K562 (cell line): ENCODE measurements around the gene CISD3. TPM values are rescaled to one million over a fixed set of nuclear protein-coding genes. Genes with fewer than 3 reads are reported as not detected.

Source experiments
- CBX2 ChIP-seq: fragments of 200-600 bp; sonication (generic); IDR thresholded peaks from one replicate; pipeline ENCODE4 v1.6.1; 2012; ENCODE audit warnings: mild to moderate bottlenecking, low read length, inconsistent platforms; ENCODE audit not compliant: insufficient read depth, poor library complexity, severe bottlenecking
- CTBP1 ChIP-seq: fragments of 450-650 bp; IDR thresholded peaks from 2 replicates; pipeline ENCODE4 v1.6.1; 2016; ENCODE audit warnings: borderline replicate concordance
- EHMT2 ChIP-seq: fragments of 450-650 bp; IDR thresholded peaks from 2 replicates; pipeline ENCODE4 v1.6.1; 2018; ENCODE audit warnings: antibody characterized with exemption
- ELF1 ChIP-seq: fragments of 200-800 bp; sonication (Bioruptor generic); IDR thresholded peaks from 2 replicates; pipeline ENCODE4 v1.6.1; 2016; ENCODE audit warnings: missing genetic modification characterization, missing compliant biosample characterization
- EWSR1 ChIP-seq: fragments of 450-650 bp; IDR thresholded peaks from 2 replicates; pipeline ENCODE4 v1.6.1; 2018; ENCODE audit warnings: borderline replicate concordance, mild to moderate bottlenecking, low read depth, moderate library complexity; ENCODE audit not compliant: partially characterized antibody
- FIP1L1 ChIP-seq: fragments of 200-400 bp; formaldehyde crosslinking; IDR thresholded peaks from 2 replicates; pipeline ENCODE4 v1.6.1; 2018; ENCODE audit warnings: mild to moderate bottlenecking, low read depth, low read length; ENCODE audit not compliant: poor library complexity, severe bottlenecking
- FOSL1 ChIP-seq: fragments of 200-800 bp; sonication (Bioruptor generic); conservative IDR thresholded peaks from 2 replicates; pipeline ENCODE4 v1.6.1; 2016; ENCODE audit warnings: missing genetic modification characterization, missing compliant biosample characterization
- NCOA6 ChIP-seq: fragments of 450-650 bp; IDR thresholded peaks from 2 replicates; pipeline ENCODE4 v1.6.1; 2017; ENCODE audit warnings: mild to moderate bottlenecking
- NFRKB ChIP-seq: fragments of 450-650 bp; IDR thresholded peaks from 2 replicates; pipeline ENCODE4 v1.6.1; 2016; ENCODE audit warnings: low read depth
- PRMT5 ChIP-seq: sonication (generic); formaldehyde crosslinking; IDR thresholded peaks from 2 replicates; pipeline ENCODE4 v1.5.0; 2020; ENCODE audit warnings: missing genetic modification reagents
- RBFOX2 ChIP-seq: fragments of 200-400 bp; formaldehyde crosslinking; IDR thresholded peaks from 2 replicates; pipeline ENCODE4 v1.6.1; 2017; ENCODE audit warnings: low read depth, mild to moderate bottlenecking, low read length, moderate library complexity
- SIX5 ChIP-seq, 2 experiments: IDR thresholded peaks; 2 replicates each; pipeline ENCODE4 v1.6.1; 2011; ENCODE audit warnings: low read length in 2 of 2, borderline replicate concordance in 1 of 2, low read depth in 1 of 2, mild to moderate bottlenecking in 1 of 2, moderate library complexity in 1 of 2; ENCODE audit not compliant: insufficient read depth in 1 of 2
- ZFP1 ChIP-seq: fragments of 450-650 bp; formaldehyde crosslinking; IDR thresholded peaks from 2 replicates; pipeline ENCODE4 v1.4.0; 2020; ENCODE audit warnings: mild to moderate bottlenecking, mixed read lengths
- ZNF146 ChIP-seq: IDR thresholded peaks from one replicate; pipeline ENCODE4 v1.6.1; 2018; ENCODE audit warnings: missing compliant biosample characterization; ENCODE audit not compliant: unreplicated experiment
- ZNF780A ChIP-seq: fragments of 250-450 bp; sonication (Bioruptor Pico); IDR thresholded peaks from 2 replicates; pipeline ENCODE4 v1.5.0; 2021; ENCODE audit warnings: mild to moderate bottlenecking
- polyA plus RNA-seq, 8 experiments: library from polyadenylated mRNA; depleted of rRNA in 4 of 8; stranded (reverse) in 5 of 8; unstranded in 3 of 8; fragments of >200 nt; fragmentation: Nextera tagmentation in 2 of 8; fragmentation: Illumina TruSeq in 1 of 8; extraction: Ambion mirVana in 2 of 8; extraction: Trizol in 1 of 8; gene quantifications; 2 replicates each; pipeline versions ENCODE4 v1.2.1 to v1.2.3, GENCODE V29; 2011 to 2014; ENCODE audit warnings: inconsistent platforms in 1 of 8, missing spikeins in 1 of 8
- total RNA-seq, 7 experiments: library from RNA; depleted of rRNA in 6 of 7; stranded (reverse); fragments of >200 nt in 6 of 7; fragmentation: Illumina TruSeq in 2 of 7; extraction: Trizol in 2 of 7; gene quantifications; 2 replicates each; pipeline versions ENCODE4 v1.2.1 to v1.2.3, GENCODE V29; 2011 to 2021; ENCODE audit warnings: low replicate concordance in 1 of 7
- TF ChIP-seq, protein P1 (sequence below): fragments of 450-650 bp; formaldehyde crosslinking; conservative IDR thresholded peaks from 2 replicates; pipeline ENCODE4 v1.4.0; 2022; ENCODE audit warnings: mild to moderate bottlenecking, missing genetic modification characterization
- TF ChIP-seq, protein P2 (sequence below), 2 experiments: fragments of 450-650 bp; IDR thresholded peaks; 2 replicates each; pipeline ENCODE4 v1.6.1; 2016
- TF ChIP-seq, protein P3 (sequence below): fragments of 450-650 bp; IDR thresholded peaks from 2 replicates; pipeline ENCODE4 v1.6.1; 2014; ENCODE audit warnings: low read depth, mild to moderate bottlenecking, moderate library complexity, borderline replicate concordance
- TF ChIP-seq, protein P4 (sequence below): fragments of 250-450 bp; sonication (Bioruptor Pico); IDR thresholded peaks from 2 replicates; pipeline ENCODE4 v1.5.0; 2020; ENCODE audit warnings: mild to moderate bottlenecking
- TF ChIP-seq, protein P5 (sequence below): fragments of 450-650 bp; formaldehyde crosslinking; IDR thresholded peaks from 2 replicates; pipeline ENCODE4 v1.4.0; 2020; ENCODE audit warnings: mild to moderate bottlenecking, moderate library complexity

CISD3 gene
- total and polyA plus RNA-seq, 9 of the 15 experiments (the other 6 are each of a cell fraction or from before 2014, with no cell fraction given): 5.0 to 60.7 (median 15.7) TPM

DNA sequence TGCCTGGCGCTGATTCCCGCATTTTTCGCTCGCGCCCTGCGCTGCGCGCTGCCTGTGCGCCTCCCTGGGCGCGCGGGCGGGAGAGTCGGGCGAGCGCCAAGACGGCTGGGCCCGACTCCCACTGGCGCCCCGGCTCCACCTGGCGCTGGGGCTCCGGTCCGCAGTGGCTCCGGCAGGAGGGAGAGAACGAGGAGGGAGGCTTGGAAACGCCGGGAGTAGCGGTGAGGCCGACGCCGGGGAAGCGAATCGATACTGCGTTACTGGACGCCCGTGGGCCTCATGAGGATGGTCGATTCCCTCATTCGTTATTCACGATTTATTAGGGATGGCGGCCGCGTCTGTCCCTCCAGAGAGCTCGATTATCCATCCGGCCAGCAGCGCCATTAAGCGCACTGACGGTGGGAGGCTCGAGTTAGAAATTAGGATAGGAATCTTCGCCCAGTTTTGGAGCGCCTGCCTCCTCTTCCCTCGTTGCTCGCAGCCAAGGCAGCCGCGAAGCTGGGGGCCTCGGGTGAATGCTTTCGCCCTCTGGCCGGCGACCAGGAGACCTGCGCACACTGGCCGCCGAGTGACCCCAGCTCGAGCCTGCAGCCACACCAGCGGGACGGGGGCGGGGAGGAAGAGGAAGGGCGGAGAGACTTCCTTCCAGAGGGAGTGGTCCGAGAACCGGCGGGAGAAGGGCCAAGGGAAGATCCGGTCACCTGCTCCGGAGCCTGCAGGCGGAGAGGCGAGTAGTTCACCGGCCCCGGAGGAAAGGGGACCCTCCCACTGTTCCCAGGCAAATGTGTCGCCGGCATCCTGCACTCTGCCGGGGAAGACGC lies 19.3 kb downstream of the CISD3 start (continued):
- TF ChIP-seq NCOA6: no peak
- TF ChIP-seq ZNF780A (CRISPR knock-in tag): no peak
- TF ChIP-seq ZNF146: no peak
- TF ChIP-seq EWSR1: no peak
- TF ChIP-seq, protein P1, sequence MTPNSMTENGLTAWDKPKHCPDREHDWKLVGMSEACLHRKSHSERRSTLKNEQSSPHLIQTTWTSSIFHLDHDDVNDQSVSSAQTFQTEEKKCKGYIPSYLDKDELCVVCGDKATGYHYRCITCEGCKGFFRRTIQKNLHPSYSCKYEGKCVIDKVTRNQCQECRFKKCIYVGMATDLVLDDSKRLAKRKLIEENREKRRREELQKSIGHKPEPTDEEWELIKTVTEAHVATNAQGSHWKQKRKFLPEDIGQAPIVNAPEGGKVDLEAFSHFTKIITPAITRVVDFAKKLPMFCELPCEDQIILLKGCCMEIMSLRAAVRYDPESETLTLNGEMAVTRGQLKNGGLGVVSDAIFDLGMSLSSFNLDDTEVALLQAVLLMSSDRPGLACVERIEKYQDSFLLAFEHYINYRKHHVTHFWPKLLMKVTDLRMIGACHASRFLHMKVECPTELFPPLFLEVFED (CRISPR knock-in tag): 0 out of 2 replicates have a peak, but pooled peaks have one; percentile 46
- TF ChIP-seq PRMT5 (CRISPR knock-in tag): no peak
- no peak for TF ChIP-seq SIX5 (IDR thresholded peaks at IDR 0.05; ENCODE audit: borderline replicate concordance in 1 of 2, insufficient read depth in 1 of 2, low read depth in 1 of 2, low read length in 2 of 2)
- TF ChIP-seq, protein P2, sequence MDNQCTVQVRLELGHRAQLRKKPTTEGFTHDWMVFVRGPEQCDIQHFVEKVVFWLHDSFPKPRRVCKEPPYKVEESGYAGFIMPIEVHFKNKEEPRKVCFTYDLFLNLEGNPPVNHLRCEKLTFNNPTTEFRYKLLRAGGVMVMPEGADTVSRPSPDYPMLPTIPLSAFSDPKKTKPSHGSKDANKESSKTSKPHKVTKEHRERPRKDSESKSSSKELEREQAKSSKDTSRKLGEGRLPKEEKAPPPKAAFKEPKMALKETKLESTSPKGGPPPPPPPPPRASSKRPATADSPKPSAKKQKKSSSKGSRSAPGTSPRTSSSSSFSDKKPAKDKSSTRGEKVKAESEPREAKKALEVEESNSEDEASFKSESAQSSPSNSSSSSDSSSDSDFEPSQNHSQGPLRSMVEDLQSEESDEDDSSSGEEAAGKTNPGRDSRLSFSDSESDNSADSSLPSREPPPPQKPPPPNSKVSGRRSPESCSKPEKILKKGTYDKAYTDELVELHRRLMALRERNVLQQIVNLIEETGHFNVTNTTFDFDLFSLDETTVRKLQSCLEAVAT (IDR thresholded peaks at IDR 0.05): no peak
- TF ChIP-seq ELF1 (tag): no peak
- no peak for TF ChIP-seq FOSL1
- TF ChIP-seq, protein P3, sequence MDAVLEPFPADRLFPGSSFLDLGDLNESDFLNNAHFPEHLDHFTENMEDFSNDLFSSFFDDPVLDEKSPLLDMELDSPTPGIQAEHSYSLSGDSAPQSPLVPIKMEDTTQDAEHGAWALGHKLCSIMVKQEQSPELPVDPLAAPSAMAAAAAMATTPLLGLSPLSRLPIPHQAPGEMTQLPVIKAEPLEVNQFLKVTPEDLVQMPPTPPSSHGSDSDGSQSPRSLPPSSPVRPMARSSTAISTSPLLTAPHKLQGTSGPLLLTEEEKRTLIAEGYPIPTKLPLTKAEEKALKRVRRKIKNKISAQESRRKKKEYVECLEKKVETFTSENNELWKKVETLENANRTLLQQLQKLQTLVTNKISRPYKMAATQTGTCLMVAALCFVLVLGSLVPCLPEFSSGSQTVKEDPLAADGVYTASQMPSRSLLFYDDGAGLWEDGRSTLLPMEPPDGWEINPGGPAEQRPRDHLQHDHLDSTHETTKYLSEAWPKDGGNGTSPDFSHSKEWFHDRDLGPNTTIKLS: 0 out of 2 replicates have a peak, but pooled peaks have one; percentile 30
- TF ChIP-seq, protein P4, sequence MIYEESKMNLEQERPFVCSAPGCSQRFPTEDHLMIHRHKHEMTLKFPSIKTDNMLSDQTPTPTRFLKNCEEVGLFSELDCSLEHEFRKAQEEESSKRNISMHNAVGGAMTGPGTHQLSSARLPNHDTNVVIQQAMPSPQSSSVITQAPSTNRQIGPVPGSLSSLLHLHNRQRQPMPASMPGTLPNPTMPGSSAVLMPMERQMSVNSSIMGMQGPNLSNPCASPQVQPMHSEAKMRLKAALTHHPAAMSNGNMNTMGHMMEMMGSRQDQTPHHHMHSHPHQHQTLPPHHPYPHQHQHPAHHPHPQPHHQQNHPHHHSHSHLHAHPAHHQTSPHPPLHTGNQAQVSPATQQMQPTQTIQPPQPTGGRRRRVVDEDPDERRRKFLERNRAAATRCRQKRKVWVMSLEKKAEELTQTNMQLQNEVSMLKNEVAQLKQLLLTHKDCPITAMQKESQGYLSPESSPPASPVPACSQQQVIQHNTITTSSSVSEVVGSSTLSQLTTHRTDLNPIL (CRISPR knock-in tag): no peak
- no peak for TF ChIP-seq EHMT2
- TF ChIP-seq CTBP1: peak; percentile 36
- TF ChIP-seq FIP1L1: peak; percentile 48
- TF ChIP-seq, protein P5, sequence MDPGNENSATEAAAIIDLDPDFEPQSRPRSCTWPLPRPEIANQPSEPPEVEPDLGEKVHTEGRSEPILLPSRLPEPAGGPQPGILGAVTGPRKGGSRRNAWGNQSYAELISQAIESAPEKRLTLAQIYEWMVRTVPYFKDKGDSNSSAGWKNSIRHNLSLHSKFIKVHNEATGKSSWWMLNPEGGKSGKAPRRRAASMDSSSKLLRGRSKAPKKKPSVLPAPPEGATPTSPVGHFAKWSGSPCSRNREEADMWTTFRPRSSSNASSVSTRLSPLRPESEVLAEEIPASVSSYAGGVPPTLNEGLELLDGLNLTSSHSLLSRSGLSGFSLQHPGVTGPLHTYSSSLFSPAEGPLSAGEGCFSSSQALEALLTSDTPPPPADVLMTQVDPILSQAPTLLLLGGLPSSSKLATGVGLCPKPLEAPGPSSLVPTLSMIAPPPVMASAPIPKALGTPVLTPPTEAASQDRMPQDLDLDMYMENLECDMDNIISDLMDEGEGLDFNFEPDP: no peak
- 0 out of 2 replicates have a peak, but pooled peaks have one; percentile 53 for TF ChIP-seq NFRKB
- no peak for TF ChIP-seq CBX2
- peak; percentile 96 for TF ChIP-seq RBFOX2
- TF ChIP-seq ZFP1 (CRISPR knock-in tag): no peak
